NCI-H2227 (cell line): ENCODE data around the gene THSD7B.

Experiments
- DNase-seq: peaks from one replicate; lab custom pipeline; 2025; ENCODE audit not compliant: unreplicated experiment; lab: John Stamatoyannopoulos, UW

THSD7B gene

DNA sequence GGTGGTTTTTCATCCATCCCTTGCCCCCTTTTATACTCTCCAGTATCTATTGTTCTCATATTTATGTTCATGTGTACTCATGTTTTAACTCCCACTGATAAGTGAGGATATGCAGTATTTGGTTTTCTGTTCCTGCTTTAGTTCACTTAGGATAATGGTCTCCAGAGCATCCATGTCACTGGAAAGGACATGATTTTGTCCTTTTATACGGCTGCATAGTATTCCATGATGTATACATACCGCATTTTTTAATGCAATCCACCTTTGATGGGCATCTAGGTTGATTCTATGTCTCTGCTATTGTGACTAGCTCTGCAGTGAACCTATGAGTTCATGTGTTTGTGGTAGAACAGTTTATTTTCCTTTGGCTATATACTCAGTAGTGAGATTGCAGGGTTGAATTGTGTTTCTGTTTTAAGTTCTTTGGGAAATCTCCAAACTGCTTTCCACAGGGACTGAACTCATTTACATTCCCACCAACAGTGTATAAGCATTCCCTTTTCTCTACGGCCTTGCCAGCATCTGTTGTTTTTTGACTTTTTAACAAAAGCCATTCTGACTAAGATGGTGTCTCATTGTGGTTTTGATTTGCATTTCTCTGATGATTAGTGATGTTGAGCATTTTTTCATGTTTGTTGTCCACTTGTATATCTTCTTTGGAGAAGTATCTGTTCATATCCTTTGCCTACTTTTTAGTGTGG, 420.2 kb downstream of the THSD7B start:
- no peak for DNase-seq

DNA sequence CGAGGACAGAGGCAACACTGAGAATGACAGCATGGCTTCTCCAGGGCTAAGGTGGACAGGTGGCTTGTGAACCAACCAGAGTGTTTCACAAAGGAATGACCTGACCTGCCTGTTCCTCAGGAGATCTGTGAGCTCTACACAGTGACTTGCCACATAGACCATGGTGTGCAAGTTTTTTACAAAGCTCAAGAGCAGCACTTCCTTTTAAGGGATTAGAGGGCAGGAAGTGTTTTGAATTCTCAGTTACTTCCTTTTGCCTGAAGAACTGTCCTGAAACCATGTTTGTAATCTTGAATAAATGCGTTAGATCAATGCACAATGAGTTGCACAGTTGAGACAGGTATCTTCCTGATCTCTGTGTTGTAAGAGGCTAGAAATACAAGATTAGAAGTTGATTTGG, 421.9 kb downstream of the THSD7B start:
- no peak for DNase-seq

DNA sequence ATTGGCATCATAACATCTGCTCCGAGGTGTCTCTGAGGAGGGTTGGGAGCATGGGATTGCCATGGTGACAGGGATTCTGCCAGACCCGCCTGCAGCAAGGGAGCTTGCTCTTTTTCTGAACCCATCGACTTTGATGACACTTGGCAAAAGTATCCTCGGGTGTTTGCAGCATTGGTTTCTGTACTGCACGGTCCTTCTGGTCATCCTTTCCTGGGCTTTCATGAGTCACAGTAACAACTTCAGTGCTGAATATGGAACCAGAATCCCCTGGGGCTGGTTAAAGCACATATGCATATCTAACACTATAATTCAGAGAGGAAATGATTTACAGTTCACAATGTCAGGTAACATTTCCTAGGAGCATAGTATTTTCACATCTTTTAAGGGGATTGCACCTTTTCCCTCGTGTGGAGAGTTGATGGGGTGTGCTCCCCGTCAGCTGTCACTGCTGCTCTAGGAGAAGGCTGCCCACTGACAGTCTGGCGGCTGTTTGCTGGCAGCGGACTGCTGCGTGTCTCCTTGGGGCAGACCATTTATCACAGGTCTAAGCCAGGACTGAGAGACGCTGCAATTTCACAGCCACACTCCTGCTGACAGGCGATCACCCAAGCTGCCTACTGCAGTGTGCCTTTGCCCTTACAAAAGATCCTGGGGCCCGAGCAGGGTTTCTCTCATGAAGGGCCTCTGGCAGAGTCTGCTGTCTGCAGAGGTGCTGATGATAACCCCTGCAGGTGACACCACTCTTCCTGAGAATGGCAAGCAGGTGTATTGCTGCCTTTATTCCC, 425.3 kb downstream of the THSD7B start:
- peak; percentile 47 for DNase-seq

DNA sequence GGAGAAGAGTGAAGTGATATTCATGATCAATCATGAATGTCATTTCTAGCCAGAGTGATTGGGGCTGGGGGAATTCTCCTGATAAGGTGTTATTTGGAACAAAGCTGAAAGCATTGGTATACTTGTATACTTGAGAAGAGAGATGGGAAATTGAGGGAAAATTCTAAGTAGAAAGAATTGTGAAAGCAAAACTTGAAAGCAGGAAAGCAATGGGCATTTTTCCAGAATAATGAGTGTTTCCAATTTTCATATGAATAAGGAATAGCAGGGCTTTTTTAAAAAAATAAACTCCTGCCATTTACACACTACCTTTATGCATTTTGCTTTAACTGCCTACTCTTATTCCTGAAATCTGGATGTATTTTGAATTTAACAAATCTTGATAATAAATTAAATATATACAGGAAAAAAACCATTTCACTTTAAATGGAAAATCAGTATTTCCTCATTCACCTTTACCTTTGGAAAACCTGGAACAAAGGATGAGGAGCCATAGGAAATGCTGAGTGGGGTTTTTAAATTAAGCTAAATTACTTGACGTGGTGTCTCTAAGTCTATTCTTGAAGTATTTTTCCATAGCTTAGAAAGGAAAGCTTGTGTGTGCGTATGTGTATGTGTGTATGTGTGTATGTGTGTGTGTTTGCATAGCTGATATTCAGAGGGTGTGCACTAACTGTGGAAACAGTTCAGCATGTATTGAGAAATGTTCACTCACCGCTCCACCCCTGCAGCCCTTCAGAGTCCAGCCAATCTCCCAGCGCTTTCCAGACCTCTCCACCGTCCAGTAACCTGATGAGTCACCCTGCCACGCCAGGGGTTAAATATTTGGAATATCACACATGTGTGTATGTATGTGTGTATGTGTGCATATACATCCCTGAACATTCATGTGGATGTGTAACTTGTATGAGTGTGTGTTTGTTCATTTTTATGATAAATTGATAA, 427.3 kb downstream of the THSD7B start:
- DNase-seq: no peak

DNA sequence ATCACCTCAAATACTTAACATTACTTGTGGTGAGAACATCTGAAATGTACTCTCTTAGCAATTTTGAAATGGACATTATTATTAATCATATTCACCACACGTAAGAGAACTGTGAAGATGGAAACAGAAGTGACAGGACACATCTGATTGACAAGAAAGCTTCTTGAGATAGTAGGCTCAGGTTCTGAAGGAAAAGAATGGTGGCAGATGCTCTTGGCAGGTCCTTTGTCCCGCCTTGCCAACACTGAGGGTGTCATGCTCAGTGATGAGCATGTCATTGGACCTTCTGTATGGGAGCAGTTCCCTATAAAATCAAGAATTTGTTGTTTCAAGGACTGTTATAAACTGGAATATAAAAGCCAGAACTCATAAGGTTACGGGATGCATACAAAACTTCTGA, 428.1 kb downstream of the THSD7B start:
- DNase-seq: no peak

DNA sequence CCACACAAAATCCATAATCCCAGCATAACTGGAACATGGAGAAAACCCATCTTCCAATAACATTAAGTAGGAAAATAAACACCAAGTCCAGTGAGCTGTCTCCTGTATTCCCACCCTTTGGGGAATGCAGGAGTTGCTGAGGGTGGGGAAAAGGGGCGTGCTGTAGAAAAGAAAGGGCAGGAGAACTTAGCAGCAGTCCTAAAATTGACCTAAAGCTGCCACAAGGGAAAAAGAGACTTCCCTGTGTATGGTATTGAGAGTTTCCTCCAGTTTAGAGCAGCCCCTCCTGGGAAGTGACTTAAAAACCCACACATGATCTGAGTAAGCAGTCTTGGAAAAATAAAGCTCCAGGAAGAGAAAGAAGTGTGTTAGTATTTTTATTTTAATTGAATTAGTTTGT, 428.8 kb downstream of the THSD7B start:
- DNase-seq: no peak

DNA sequence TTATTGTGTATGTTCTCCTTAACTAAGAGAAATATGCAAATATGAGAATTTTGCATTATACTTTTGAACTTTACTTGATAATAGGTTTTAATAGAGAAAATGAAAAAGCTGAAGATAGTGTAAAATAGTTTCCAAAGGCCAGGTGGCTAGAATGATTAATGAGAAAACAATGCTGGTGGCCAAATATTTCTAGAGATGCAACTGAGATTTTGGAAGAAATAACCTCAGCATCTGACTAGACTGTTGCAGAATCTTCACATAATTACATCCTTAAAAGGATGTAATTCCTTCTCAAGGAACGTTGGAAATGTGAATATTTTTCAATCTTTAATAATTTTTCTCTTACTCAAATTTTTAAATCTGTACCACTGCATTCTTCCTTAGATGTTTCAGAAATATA, 434.4 kb downstream of the THSD7B start:
- no peak for DNase-seq

- DNase-seq: no peak
These were observed 437.0 kb downstream of the THSD7B start for GRCh38 chr2:137202318-137202717.

GRCh38 chr2:137205324-137205723, 440.0 kb downstream of the THSD7B start:
- no peak for DNase-seq

DNA sequence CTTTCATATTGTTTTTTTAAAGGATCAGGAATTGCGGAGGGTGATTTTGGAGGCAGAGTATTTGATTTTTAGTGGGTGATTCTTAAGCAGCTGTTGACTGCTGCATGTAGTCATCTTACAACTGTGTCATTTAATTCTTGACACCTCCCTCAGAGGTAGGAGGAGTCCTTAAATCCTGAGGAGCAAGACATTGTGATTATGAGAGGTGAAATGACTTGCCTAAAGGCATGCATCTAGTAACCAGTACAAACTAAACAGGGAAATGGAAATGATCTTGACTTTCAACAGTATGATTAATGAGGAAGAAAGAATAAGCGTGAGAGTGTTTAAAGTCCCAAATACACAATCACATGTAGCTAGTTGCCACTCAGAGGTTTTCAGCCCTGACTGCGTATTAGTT, 440.7 kb downstream of the THSD7B start:
- DNase-seq: no peak

GRCh38 chr2:137207030-137207429, 441.7 kb downstream of the THSD7B start:
- DNase-seq: no peak

DNA sequence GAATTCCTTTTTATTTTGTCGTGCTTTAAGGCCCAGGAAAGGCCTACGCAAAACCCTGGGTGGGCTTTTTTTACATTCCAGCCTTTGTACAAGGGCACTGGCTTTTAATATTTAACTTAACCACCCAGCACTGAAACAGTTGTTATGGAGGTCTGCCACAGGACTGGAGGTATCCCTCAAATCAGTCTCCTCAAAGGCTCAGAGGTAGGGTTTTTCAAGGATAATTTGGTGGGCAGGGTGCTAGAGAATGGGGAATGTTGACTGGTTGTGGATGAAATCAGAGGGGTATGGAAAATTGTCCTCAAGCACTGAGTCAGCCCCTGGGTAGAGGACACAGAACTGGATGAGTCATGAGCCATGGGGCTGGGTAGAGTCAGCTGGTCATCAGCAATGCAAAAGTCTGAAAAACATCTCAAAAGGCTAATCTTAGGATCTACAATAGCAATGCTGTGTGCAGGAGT, 443.1 kb downstream of the THSD7B start:
- DNase-seq: no peak

GRCh38 chr2:137210039-137210438, 444.7 kb downstream of the THSD7B start:
- no peak for DNase-seq

GRCh38 chr2:137211761-137212160, 446.4 kb downstream of the THSD7B start:
- no peak for DNase-seq

- DNase-seq: no peak
These were observed 455.2 kb downstream of the THSD7B start for GRCh38 chr2:137220438-137220993.

- no peak for DNase-seq
These were observed 456.6 kb downstream of the THSD7B start for GRCh38 chr2:137221797-137222492.

DNA sequence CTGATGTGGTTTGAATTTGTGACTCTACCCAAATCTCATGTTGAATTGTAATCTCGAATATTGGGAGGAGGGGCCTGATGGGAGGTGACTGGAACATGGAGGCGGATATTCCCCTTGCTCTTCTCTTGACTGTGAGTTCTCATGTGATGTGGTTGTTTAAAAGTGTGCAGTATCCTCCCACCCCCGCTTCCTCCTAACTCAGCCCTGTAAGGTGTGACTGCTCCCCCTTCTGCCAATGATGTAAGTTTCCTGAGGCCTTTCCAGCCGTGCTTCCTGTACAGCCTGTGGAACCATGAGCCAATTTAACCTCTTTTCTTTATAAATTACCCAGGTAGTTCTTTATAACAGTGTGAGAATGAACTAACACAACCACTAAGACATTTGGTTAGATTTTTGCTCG, 458.4 kb downstream of the THSD7B start:
- no peak for DNase-seq

GRCh38 chr2:137228566-137228965, 463.2 kb downstream of the THSD7B start:
- DNase-seq: no peak

DNA sequence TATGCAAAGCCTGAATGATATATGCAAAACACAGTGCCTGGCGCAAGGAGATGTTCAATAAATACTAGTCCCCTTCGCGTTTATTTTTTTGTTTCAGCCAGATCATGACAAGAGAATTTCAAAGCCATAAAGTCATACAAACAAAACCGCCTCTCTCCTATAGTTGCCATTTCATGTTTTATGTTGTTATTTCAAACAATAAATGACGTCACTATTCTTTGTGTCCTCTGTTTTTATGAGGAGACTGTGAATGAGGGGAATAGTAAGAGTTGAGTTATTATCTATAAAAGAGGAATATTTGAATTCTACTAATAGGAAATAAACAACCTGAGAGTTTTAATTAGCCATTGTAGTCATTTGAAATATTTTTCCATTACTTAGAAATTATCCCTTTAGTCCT, 464.5 kb downstream of the THSD7B start:
- no peak for DNase-seq

DNA sequence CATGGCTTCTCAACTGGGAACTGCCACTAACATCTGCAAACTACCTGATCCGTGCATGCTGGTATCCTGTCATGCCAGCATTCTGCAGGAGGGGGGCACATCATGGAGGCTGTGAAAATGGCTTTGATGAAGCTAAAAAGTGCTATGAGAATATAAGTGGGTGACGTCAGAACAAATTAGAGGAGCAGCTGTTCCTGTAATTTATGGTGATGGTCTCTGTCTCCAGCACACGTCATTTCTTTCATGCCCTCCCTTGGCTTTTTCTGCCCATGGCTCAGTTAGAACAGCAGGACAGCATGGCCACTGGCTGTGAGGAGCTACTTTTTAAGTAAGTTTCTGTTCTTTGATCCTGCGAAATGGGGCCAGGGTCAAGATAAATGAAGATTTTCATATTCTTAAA, 466.3 kb downstream of the THSD7B start:
- peak; percentile 15 for DNase-seq

DNA sequence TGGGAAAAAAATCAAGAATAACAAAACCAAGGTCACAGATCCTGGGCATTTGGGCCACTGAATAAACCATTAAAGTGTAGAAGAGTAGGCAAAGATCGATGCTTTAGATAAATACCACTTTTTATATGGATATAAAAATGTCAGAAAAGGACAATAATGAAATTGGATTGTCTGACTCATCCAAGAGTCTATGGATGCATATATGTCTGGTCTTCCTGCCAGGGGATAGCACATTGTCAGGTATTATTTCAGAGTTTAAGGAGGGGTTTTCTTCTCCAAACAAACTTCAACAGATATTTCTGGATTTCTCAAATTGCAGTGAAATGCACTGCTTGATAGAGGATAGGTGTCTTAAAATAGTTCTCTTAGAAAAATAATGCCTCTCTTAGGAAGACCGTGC, 466.7 kb downstream of the THSD7B start:
- DNase-seq: no peak
